Measurements from ENCODE around the gene OPA3. TPM values are rescaled to one million over a fixed set of nuclear protein-coding genes. Genes with fewer than 3 reads are reported as not detected.
A peak's percentile ranks its signal among the peaks of the same experiment; 100 is the strongest.
"Not testable (repeated sequence)": the region's sequence is repeated elsewhere in the genome, so short reads cannot be mapped to it uniquely, and the experiment has no call there.

The OPA3 gene
- total and polyA plus RNA-seq, 10 donors, result 2.8 to 18.4 (median 16.0) TPM

DNA sequence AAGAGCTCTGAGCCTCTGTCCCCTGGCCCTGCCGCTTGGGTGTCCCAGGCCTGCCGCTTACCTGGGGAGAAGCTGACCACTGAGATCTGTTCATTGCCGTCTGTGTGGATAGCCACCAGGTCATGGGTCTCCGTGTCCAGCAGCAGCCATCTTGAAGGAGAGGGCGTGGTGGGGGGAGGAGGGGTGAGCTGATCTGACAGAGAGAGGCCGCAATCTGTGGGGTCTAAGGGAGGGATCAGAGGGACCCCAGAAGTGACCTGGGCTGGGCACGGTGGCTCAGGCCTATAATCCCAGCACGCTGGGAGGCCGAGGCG is 32.1 kb upstream of the OPA3 start:
- no peak for DNase-seq
- Histone ChIP-seq H3K36me3 (peaks cover 0 to 98% (median 73%) of the 10 kb centered on the region in 6 donors), H3K9me3 (no peaks in the 10 kb centered on the region), H3K4me3 (no peak overlapping the region), H3K27me3 (replicated peaks in 1 of 7) (no peaks in the 10 kb centered on the region), H3K4me1 (peaks cover 0 to 24% (median 5%) of the 10 kb centered on the region in 6 donors), H3K27ac (no peak overlapping the region)
- intact Hi-C loops (cut with DNase I; ENCODE audit: low total_unique reads), result no loop called here
- no peak for TF ChIP-seq POLR2A (IDR thresholded peaks at IDR 0.05)
- TF ChIP-seq POLR2AphosphoS5 (IDR thresholded peaks at IDR 0.05), result no peak
- TF ChIP-seq, protein P1, sequence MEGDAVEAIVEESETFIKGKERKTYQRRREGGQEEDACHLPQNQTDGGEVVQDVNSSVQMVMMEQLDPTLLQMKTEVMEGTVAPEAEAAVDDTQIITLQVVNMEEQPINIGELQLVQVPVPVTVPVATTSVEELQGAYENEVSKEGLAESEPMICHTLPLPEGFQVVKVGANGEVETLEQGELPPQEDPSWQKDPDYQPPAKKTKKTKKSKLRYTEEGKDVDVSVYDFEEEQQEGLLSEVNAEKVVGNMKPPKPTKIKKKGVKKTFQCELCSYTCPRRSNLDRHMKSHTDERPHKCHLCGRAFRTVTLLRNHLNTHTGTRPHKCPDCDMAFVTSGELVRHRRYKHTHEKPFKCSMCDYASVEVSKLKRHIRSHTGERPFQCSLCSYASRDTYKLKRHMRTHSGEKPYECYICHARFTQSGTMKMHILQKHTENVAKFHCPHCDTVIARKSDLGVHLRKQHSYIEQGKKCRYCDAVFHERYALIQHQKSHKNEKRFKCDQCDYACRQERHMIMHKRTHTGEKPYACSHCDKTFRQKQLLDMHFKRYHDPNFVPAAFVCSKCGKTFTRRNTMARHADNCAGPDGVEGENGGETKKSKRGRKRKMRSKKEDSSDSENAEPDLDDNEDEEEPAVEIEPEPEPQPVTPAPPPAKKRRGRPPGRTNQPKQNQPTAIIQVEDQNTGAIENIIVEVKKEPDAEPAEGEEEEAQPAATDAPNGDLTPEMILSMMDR (IDR thresholded peaks at IDR 0.05 in 8 of 11, conservative IDR thresholded peaks at IDR 0.05 in 3 of 11), result no peak
- WGBS, 5 donors, result 91 to 96% (median 94%) methylated on average over 10 of the region's 10 CpGs

DNA sequence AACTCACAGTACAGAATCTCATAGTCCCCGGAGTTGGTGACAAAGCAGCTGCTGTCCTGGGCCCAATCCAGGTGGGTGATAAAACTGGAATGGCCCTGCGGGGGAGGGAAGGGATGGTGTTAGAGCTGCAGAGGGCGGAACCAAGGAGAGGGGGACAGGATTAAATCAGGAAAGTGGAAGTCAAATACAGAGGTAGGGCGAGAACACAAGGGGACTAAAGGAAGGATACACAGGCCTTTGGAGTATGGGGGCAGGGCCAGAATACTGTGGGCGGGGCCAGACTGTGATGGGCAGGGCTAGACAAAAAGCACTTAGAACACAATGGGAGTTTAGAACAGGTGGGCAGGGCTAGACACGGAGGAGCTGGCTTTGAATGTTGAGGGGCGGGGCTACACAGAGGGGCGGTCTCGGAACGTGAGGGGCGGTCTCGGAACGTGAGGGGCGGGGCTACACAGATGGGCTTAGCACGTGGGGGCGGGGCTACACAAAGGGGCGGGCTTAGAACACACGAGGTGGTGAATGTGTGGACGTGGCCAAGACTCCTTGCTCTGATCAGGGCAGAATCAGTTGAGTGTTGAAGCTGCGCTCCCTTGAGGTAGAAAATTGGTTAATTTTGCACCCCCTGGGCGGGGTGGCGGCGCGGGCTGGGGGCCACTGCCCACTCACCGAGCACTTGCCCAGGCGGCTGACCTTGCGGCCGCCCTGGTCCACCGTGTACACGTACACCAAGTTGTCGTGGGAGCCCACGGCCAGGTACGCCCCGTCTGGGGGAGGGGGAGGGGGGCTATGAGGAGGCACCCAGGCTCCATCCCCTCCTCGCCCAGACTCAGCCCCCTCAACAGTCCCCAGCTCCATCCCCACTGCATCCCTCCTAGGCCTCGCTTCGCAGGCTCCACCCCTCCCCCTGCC is 31.4 kb upstream of the OPA3 start:
- peaks cover 0 to 98% (median 71%) of the 10 kb centered on the region in 6 donors for H3K36me3 ChIP-seq
- WGBS, 5 donors, result 55 to 75% (median 64%) methylated on average over 33 to 37 of the region's 37 CpGs

DNA sequence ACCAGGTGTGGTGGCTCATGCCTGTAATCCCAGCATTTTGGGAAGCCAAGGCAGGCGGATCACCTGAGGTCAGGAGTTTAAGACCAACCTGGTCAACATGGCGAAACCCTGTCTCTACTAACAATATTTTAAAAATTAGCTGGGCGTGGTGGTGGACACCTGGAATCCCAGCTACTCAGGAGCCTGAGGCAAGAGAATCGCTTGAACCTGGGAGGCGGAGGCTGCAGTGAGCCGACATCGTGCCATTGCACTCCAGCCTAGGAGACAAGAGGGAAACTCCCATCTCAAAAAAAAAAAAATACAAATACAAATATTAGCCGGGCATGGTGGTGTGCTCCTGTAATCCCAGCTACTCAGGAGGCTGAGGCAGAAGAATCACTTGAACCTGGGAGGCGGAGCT is 30.5 kb upstream of the OPA3 start:
- not testable (repeated sequence) for H3K4me3 ChIP-seq
- 91 to 96% (median 94%) methylated on average over 9 of the region's 9 CpGs for WGBS, 5 donors
- peak overlapping the region in 1 of 8 donors; percentile 58 for H3K27ac ChIP-seq

More for the DNA sequence above, 31.4 kb upstream of the OPA3 start:
- peak; percentile 85 for DNase-seq
- Histone ChIP-seq H3K27ac (peak overlapping the region in 4 of 8 donors; percentile 18 to 58 (median 42)), H3K4me1 (peaks cover 0 to 24% (median 5%) of the 10 kb centered on the region in 6 donors), H3K27me3 (replicated peaks in 1 of 7) (no peaks in the 10 kb centered on the region), H3K4me3 (peak overlapping the region in 2 of 8 donors; percentile 19 to 48), H3K9me3 (no peaks in the 10 kb centered on the region)
- peak in 1 of 3 donors; percentile 17 for TF ChIP-seq POLR2AphosphoS5 (IDR thresholded peaks at IDR 0.05)
- TF ChIP-seq, protein P1 (IDR thresholded peaks at IDR 0.05 in 8 of 11, conservative IDR thresholded peaks at IDR 0.05 in 3 of 11), result no peak
- intact Hi-C loops (cut with DNase I; ENCODE audit: low total_unique reads), result no loop called here

DNA sequence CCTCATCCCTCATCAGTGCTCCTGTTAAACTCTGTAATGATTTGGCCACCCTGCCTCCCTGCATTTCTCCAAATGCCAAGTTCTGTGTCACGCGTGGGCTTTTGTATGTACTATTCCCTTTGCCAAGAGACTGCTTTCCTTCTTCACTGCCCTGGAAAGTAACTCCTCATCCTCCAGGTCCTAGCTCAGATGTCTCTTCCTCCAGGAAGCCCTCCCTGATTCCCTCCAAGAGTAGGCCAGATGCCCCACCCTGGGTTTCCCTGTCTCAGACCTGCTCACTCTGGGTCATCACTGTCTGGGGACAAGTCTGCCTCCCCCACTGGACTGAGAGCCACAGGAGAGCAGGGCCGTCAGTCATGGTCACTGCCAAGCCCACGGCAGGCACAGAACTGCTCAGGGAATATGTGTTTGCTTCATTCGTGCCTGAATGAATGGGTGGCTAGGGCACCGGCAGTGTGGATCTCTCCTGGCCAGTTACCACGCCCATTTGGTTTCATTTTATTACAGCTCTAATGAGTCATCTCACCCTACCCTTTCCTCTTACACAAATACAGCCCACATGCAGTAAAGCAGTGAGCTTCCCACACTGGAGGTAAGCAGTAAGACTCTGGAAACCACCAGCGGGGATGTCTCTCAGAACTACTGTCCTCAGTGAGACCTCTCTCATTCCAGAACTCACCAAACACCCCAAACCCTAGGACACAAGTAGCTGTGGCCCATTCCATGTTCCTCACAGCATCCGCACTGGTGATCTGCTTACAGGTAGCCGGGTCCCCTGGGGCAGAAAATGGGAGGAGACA is 29.5 kb upstream of the OPA3 start:
- Histone ChIP-seq H3K36me3 (peaks cover 0 to 98% (median 71%) of the 10 kb centered on the region in 6 donors), H3K4me1 (peaks cover 0 to 24% (median 5%) of the 10 kb centered on the region in 6 donors), H3K27me3 (replicated peaks in 1 of 7) (no peaks in the 10 kb centered on the region), H3K4me3 (no peak overlapping the region), H3K27ac (peak overlapping the region in 4 of 8 donors; percentile 30 to 56 (median 36)), H3K9me3 (peaks cover 0 to 3% (median 0%) of the 10 kb centered on the region in 8 donors)
- 57 to 76% (median 72%) methylated on average over 9 to 10 of the region's 10 CpGs for WGBS, 5 donors
- intact Hi-C loops (cut with DNase I; ENCODE audit: low total_unique reads), result no loop called here
- TF ChIP-seq, protein P1 (IDR thresholded peaks at IDR 0.05 in 8 of 11, conservative IDR thresholded peaks at IDR 0.05 in 3 of 11), result no peak
- TF ChIP-seq POLR2A (IDR thresholded peaks at IDR 0.05) (no peak), POLR2AphosphoS5 (IDR thresholded peaks at IDR 0.05) (no peak)
- no peak for DNase-seq

More for the DNA sequence above, 30.5 kb upstream of the OPA3 start:
- peaks cover 0 to 24% (median 5%) of the 10 kb centered on the region in 6 donors for H3K4me1 ChIP-seq
- peaks cover 0 to 98% (median 73%) of the 10 kb centered on the region in 6 donors for H3K36me3 ChIP-seq
- DNase-seq; H3K9me3 ChIP-seq; intact Hi-C loops (cut with DNase I; ENCODE audit: low total_unique reads); H3K27me3 ChIP-seq (replicated peaks in 1 of 7): not testable (repeated sequence)

Data from spleen (tissue), 11 donors.